Esophagus squamous epithelium (tissue), 5 donors: Measurements from ENCODE around the gene UBAC2. TPM values are rescaled to one million over a fixed set of nuclear protein-coding genes. Genes with fewer than 3 reads are reported as not detected.

Source experiments
- DNase-seq: peaks from one replicate; lab custom pipeline; 2025; lab: John Stamatoyannopoulos, UW
- H3K27ac ChIP-seq, 4 donors: fragments of 200-600 bp; sonication (generic); one replicate each; pipeline ENCODE4 v1.5.1; 2016 to 2019; ENCODE audit warnings: mild to moderate bottlenecking in 1 of 4
- H3K27me3 ChIP-seq, 4 donors: fragments of 200-600 bp; sonication (generic); 1 replicate in 3 of 4; 2 replicates in 1 of 4; pipeline versions ENCODE4 v1.5.1 to v1.6.0; 2017 to 2021; ENCODE audit warnings: antibody characterized with exemption in 1 of 4
- H3K36me3 ChIP-seq, 3 donors: fragments of 200-600 bp; sonication (generic); one replicate each; pipeline ENCODE4 v1.5.1; 2016 to 2019
- H3K4me1 ChIP-seq, 3 donors: fragments of 200-600 bp; sonication (generic); one replicate each; pipeline ENCODE4 v1.5.1; 2017 to 2019
- H3K4me3 ChIP-seq, 4 donors: fragments of 200-600 bp; sonication (generic); 1 replicate in 3 of 4; 2 replicates in 1 of 4; pipeline ENCODE4 v1.5.1; 2016 to 2019; ENCODE audit warnings: mild to moderate bottlenecking in 2 of 4, moderate library complexity in 1 of 4
- H3K9me3 ChIP-seq, 3 donors: fragments of 200-600 bp; sonication (generic); one replicate each; pipeline ENCODE4 v1.5.1; 2016 to 2019
- POLR2A ChIP-seq, 4 donors: fragments of 450-650 bp; IDR thresholded peaks; one replicate each; pipeline ENCODE4 v1.6.1; 2017; ENCODE audit warnings: antibody characterized with exemption in 4 of 4, mild to moderate bottlenecking in 4 of 4, moderate library complexity in 3 of 4
- WGBS, 2 donors: methylation state at CpG; one replicate each; pipeline ENCODE4 v1.1.5; 2018; 5-methylcytosine and 5-hydroxymethylcytosine counted together
- intact Hi-C: fragments of 100-400 bp; cut with DNase I; formaldehyde crosslinking; loops from one replicate; pipeline ENCODE4 v1.15.0; 2022
- total RNA-seq, 4 donors: library from RNA; depleted of rRNA; stranded (reverse); fragments of >200 nt; gene quantifications; one replicate each; pipeline ENCODE4 v1.1.0, GENCODE V29; 2016
- TF ChIP-seq, protein P1 (sequence below), 6 experiments: fragments of 450-650 bp in 4 of 6; fragments of 200-600 bp in 2 of 6; sonication (generic) in 2 of 6; IDR thresholded peaks; one replicate each; pipeline ENCODE4 v1.5.1; 2016 to 2019; ENCODE audit warnings: antibody characterized with exemption in 6 of 6, mild to moderate bottlenecking in 4 of 6, moderate library complexity in 4 of 6
- donor health status: DM: yes; HTN: yes; CAD: no.

Gene UBAC2
- total RNA-seq, 4 donors from 2014 or later, result 60.8 to 84.6 (median 75.0) TPM

DNA sequence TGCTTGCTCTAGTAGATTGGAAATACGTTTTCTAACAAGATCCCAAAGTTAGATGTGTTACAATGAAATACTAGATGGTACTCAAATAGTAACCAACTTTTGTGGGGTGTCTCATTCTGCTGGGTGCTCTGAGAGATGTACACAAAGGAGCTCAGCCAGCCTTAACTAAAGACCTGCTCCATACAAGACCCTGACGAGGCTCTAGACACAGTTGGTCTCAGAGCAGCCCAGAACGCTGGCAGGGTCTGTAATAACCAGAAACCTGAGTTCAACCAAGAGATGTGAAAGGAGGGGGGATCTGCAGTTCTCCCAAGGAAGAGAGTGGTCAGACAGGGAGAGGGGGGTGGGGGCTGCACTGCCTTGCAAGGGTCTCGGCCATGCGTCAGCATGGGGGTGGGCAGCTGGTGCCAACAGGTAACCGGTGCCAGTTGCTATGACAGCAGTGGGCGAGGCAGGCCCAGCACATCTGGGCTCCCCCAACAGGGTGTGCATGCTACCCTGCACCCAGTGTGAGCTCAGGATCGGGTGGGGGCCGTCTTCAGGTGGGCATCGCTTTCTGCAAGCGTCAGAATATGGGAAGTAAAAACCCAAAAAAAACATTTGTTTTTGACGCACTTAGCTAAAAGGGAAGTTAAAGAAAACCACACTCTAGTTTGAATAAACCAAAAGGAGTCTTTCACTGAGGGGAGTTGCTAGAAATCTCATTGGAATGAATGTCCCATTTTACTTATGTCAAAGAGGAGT, 174.5 kb downstream of the UBAC2 start:
- Histone ChIP-seq H3K27ac (peak overlapping the region; percentile 7 to 26 (median 15)), H3K4me1 (peaks cover 0 to 4% (median 0%) of the 10 kb centered on the region in 3 donors), H3K9me3 (no peaks in the 10 kb centered on the region), H3K27me3 (no peaks in the 10 kb centered on the region), H3K36me3 (peaks cover 0 to 86% (median 0%) of the 10 kb centered on the region in 3 donors), H3K4me3 (no peak overlapping the region)
- TF ChIP-seq, protein P1, sequence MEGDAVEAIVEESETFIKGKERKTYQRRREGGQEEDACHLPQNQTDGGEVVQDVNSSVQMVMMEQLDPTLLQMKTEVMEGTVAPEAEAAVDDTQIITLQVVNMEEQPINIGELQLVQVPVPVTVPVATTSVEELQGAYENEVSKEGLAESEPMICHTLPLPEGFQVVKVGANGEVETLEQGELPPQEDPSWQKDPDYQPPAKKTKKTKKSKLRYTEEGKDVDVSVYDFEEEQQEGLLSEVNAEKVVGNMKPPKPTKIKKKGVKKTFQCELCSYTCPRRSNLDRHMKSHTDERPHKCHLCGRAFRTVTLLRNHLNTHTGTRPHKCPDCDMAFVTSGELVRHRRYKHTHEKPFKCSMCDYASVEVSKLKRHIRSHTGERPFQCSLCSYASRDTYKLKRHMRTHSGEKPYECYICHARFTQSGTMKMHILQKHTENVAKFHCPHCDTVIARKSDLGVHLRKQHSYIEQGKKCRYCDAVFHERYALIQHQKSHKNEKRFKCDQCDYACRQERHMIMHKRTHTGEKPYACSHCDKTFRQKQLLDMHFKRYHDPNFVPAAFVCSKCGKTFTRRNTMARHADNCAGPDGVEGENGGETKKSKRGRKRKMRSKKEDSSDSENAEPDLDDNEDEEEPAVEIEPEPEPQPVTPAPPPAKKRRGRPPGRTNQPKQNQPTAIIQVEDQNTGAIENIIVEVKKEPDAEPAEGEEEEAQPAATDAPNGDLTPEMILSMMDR (IDR thresholded peaks at IDR 0.05), result no peak
- TF ChIP-seq POLR2A (IDR thresholded peaks at IDR 0.05), result peak in 1 of 4 donors; percentile 6
- 68 to 72% methylated on average over 7 of the region's 12 CpGs for WGBS, 2 donors
- intact Hi-C loops, result no loop called here
- DNase-seq, result peak; percentile 31

DNA sequence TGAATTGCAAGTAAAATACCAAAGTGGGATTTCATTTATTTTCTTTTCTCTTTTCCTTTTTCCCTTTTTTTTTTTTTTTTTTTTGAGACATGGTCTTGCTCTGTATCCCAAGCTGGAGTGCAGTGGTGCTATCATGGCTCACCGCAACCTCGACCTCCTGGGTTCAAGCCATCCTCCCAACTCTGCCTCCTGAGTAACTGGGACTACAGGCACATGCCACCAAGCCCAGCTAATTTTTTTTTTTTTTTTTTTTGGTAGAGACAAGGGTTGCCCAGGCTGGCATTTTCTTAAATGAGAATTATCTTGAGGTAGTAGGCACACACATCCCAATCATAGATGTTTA, 175.1 kb downstream of the UBAC2 start:
- peaks cover 0 to 4% (median 0%) of the 10 kb centered on the region in 3 donors for H3K4me1 ChIP-seq
- peaks cover 0 to 84% (median 0%) of the 10 kb centered on the region in 3 donors for H3K36me3 ChIP-seq
- H3K27ac ChIP-seq, result peak overlapping the region in 1 of 4 donors; percentile 47
- H3K9me3 ChIP-seq, result no peaks in the 10 kb centered on the region
- TF ChIP-seq, protein P1 (IDR thresholded peaks at IDR 0.05), result no peak
- TF ChIP-seq POLR2A (IDR thresholded peaks at IDR 0.05), result no peak
- H3K4me3 ChIP-seq, result no peak overlapping the region
- intact Hi-C loops, result no loop called here
- 92 to 100% methylated on average over 2 of the region's 2 CpGs for WGBS, 2 donors
- H3K27me3 ChIP-seq, result no peaks in the 10 kb centered on the region
- DNase-seq, result no peak

DNA sequence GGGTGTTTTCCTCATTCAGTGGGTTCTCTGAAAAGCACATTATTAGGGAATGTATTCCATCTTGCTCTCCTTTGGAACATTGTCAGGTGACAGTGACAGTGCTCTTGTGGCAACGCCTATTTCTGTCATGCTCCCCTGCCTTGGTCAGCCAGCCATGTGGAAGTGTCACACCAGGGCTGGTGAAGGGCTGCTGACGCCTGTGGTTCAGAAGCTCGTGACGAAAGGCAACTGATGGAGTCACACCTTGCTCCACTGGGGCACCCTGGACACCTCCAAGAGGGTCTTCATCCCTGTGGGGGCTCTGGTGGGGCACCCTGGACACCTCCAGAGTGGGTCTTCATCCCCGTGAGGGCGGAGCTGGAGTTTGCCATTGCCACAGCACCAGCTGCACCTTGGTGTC, 175.5 kb downstream of the UBAC2 start:
- DNase-seq, result peak; percentile 34
- no peak overlapping the region for H3K4me3 ChIP-seq
- H3K4me1 ChIP-seq, result peaks cover 0 to 4% (median 0%) of the 10 kb centered on the region in 3 donors
- H3K27me3 ChIP-seq, result no peaks in the 10 kb centered on the region
- 85 to 100% methylated on average over 1 to 5 of the region's 6 CpGs for WGBS, 2 donors
- peak overlapping the region in 1 of 4 donors; percentile 47 for H3K27ac ChIP-seq
- no peaks in the 10 kb centered on the region for H3K9me3 ChIP-seq
- peaks cover 0 to 84% (median 0%) of the 10 kb centered on the region in 3 donors for H3K36me3 ChIP-seq
- TF ChIP-seq POLR2A (IDR thresholded peaks at IDR 0.05), result no peak
- TF ChIP-seq, protein P1 (IDR thresholded peaks at IDR 0.05), result no peak
- intact Hi-C loops, result no loop called here

DNA sequence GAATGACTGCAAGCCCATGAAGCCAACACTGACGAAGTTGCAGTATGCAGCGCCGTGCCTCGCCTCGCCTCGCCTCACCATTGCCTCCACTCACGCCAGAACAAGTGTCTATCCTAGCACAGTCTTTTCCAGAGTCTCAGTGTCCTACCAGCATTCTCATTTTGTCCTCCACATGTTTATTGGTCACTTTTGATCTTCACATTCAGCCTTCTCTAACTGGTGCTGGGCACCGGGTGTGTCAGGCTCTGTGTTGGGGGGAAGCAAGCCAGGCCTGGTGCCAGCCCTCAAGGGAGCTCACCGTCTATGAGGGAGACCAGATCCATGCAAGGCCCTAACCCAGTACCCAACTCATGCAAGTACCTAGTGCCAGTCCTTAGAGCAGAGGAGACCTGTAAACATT, 176.3 kb downstream of the UBAC2 start:
- Histone ChIP-seq H3K4me3 (no peak overlapping the region), H3K27ac (no peak overlapping the region), H3K4me1 (peaks cover 0 to 9% (median 0%) of the 10 kb centered on the region in 3 donors), H3K9me3 (no peaks in the 10 kb centered on the region), H3K36me3 (peaks cover 0 to 83% (median 0%) of the 10 kb centered on the region in 3 donors), H3K27me3 (no peaks in the 10 kb centered on the region)
- no peak for TF ChIP-seq POLR2A (IDR thresholded peaks at IDR 0.05)
- TF ChIP-seq, protein P1 (IDR thresholded peaks at IDR 0.05), result no peak
- intact Hi-C loops, result no loop called here
- 95 to 98% methylated on average over 9 of the region's 9 CpGs for WGBS, 2 donors
- DNase-seq, result no peak

DNA sequence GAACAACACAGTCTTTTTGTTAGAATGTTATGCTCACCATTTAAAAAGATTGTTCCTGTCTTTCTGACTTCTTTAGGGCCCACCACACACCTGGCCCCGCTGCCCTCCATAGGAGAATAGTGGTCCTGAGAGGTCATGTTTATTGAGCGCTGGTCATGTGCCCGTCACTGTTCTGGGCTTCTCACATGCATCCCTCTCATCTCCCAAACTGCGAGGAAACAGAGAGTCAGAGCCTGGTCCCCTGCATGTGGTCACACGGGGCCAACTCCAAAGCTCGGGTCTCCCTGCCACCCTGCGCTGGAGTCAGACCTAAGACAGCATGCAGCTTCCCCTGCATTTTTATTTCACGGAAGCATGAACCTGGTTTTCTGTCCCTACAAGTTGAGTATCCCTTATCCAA, 177.0 kb downstream of the UBAC2 start:
- Histone ChIP-seq H3K4me3 (no peak overlapping the region), H3K27me3 (no peaks in the 10 kb centered on the region), H3K36me3 (peaks cover 0 to 76% (median 0%) of the 10 kb centered on the region in 3 donors), H3K27ac (no peak overlapping the region), H3K4me1 (peaks cover 0 to 16% (median 3%) of the 10 kb centered on the region in 3 donors), H3K9me3 (no peaks in the 10 kb centered on the region)
- 95% methylated on average over 8 of the region's 8 CpGs for WGBS, 2 donors
- no peak for TF ChIP-seq POLR2A (IDR thresholded peaks at IDR 0.05)
- TF ChIP-seq, protein P1 (IDR thresholded peaks at IDR 0.05), result no peak
- DNase-seq, result no peak
- intact Hi-C loops, result no loop called here
